Activated B cell treated with CpG ODN at 0.5 μM for 24 hours (primary cell): Measurements from ENCODE around the gene PPCS. TPM values are rescaled to one million over a fixed set of nuclear protein-coding genes. Genes with fewer than 3 reads are reported as not detected.

Experiments
- ATAC-seq: fragments of 200-7000 bp; cut with Tn5 transposase; one replicate; pipeline ENCODE4 v1.10.0; 2021; ENCODE audit warnings: low read depth, mild to moderate bottlenecking, moderate library complexity
- CTCF ChIA-PET: fragments of 350-600 bp; sonication (Branson Sonifier 250); formaldehyde crosslinking; loops from one replicate; lab custom pipeline; 2021; ENCODE audit warnings: antibody characterized with exemption; lab: Charles Lee
- POLR2A ChIA-PET: fragments of 350-600 bp; sonication (Branson Sonifier 250); formaldehyde crosslinking; loops from one replicate; lab custom pipeline; 2021; ENCODE audit warnings: antibody characterized with exemption; lab: Charles Lee
- DNase-seq: peaks from one replicate; pipeline ENCODE4 v3.0.0; 2022
- H3K27ac Mint-ChIP-seq: one replicate; pipeline ENCODE4 v1.8.0; 2020; ENCODE audit warnings: mixed read lengths
- H3K27me3 Mint-ChIP-seq: one replicate; pipeline ENCODE4 v1.8.0; 2021; ENCODE audit warnings: mixed read lengths
- H3K36me3 Mint-ChIP-seq: one replicate; pipeline ENCODE4 v1.8.0; 2021; ENCODE audit warnings: low read depth, mixed read lengths
- H3K4me1 Mint-ChIP-seq: one replicate; pipeline ENCODE4 v1.8.0; 2021; ENCODE audit warnings: mixed read lengths
- H3K4me3 Mint-ChIP-seq: one replicate; pipeline ENCODE4 v1.8.0; 2020; ENCODE audit warnings: mild to moderate bottlenecking, mixed read lengths
- H3K9me3 Mint-ChIP-seq: one replicate; pipeline ENCODE4 v1.8.0; 2020; ENCODE audit warnings: mixed read lengths
- CTCF ChIP-seq: fragments of 200-600 bp; IDR thresholded peaks from one replicate; pipeline ENCODE4 v1.8.0; 2022; ENCODE audit warnings: antibody characterized with exemption, mild to moderate bottlenecking
- intact Hi-C: fragments of 100-400 bp; cut with micrococcal nuclease; formaldehyde crosslinking; loops from one replicate; pipeline ENCODE4 v1.15.1; 2024
- total RNA-seq: library from RNA; stranded (reverse); gene quantifications from 2 replicates; pipeline ENCODE4 v1.2.3, GENCODE V29; 2022

The PPCS gene
- total RNA-seq, 1 donor from 2014 or later, result 63.1 TPM

GRCh38 chr1:42431514-42431913, 24.8 kb upstream of the PPCS start:
- H3K36me3 Mint-ChIP-seq, result no peaks in the 10 kb centered on the region
- no peak for TF ChIP-seq CTCF
- intact Hi-C loops, result no loop called here
- no peaks in the 10 kb centered on the region for H3K27me3 Mint-ChIP-seq
- no peak overlapping the region for H3K27ac Mint-ChIP-seq
- POLR2A ChIA-PET, result no interaction called here
- DNase-seq (no peak), ATAC-seq (no peak)
- H3K4me1 Mint-ChIP-seq, result no peaks in the 10 kb centered on the region
- CTCF ChIA-PET, result no interaction called here
- H3K9me3 Mint-ChIP-seq, result no peaks in the 10 kb centered on the region
- no peak overlapping the region for H3K4me3 Mint-ChIP-seq

GRCh38 chr1:42432714-42433113, 23.6 kb upstream of the PPCS start:
- DNase-seq, result no peak
- H3K27me3 Mint-ChIP-seq, result no peaks in the 10 kb centered on the region
- ChIA-PET POLR2A (no interaction called here), CTCF (no interaction called here)
- no peak overlapping the region for H3K4me3 Mint-ChIP-seq
- H3K27ac Mint-ChIP-seq, result no peak overlapping the region
- H3K36me3 Mint-ChIP-seq, result no peaks in the 10 kb centered on the region
- no peak for ATAC-seq
- H3K9me3 Mint-ChIP-seq, result no peaks in the 10 kb centered on the region
- intact Hi-C loops, result no loop called here
- TF ChIP-seq CTCF, result no peak
- H3K4me1 Mint-ChIP-seq, result no peaks in the 10 kb centered on the region

- no peaks in the 10 kb centered on the region for H3K36me3 Mint-ChIP-seq
- POLR2A ChIA-PET, result no interaction called here
- no peaks in the 10 kb centered on the region for H3K4me1 Mint-ChIP-seq
- no peak overlapping the region for H3K27ac Mint-ChIP-seq
- H3K4me3 Mint-ChIP-seq, result no peak overlapping the region
- intact Hi-C loops, result no loop called here
- no peaks in the 10 kb centered on the region for H3K27me3 Mint-ChIP-seq
- ATAC-seq, result no peak
- CTCF ChIA-PET, result no interaction called here
- TF ChIP-seq CTCF, result no peak
- H3K9me3 Mint-ChIP-seq, result no peaks in the 10 kb centered on the region
- no peak for DNase-seq
Observed at GRCh38 chr1:42433369-42433768, 23.0 kb upstream of the PPCS start.

GRCh38 chr1:42434340-42434739, 22.0 kb upstream of the PPCS start:
- ChIA-PET CTCF (no interaction called here), POLR2A (no interaction called here)
- Mint-ChIP-seq H3K27ac (no peak overlapping the region), H3K27me3 (no peaks in the 10 kb centered on the region), H3K4me3 (no peak overlapping the region), H3K9me3 (no peaks in the 10 kb centered on the region), H3K36me3 (no peaks in the 10 kb centered on the region), H3K4me1 (no peaks in the 10 kb centered on the region)
- ATAC-seq (no peak), DNase-seq (no peak)
- intact Hi-C loops, result no loop called here
- no peak for TF ChIP-seq CTCF

GRCh38 chr1:42439940-42440339, 16.4 kb upstream of the PPCS start:
- Mint-ChIP-seq H3K9me3 (no peaks in the 10 kb centered on the region), H3K27me3 (no peaks in the 10 kb centered on the region), H3K27ac (no peak overlapping the region), H3K36me3 (no peaks in the 10 kb centered on the region), H3K4me3 (no peak overlapping the region), H3K4me1 (no peaks in the 10 kb centered on the region)
- ChIA-PET POLR2A (no interaction called here), CTCF (no interaction called here)
- ATAC-seq (no peak), DNase-seq (no peak)
- no peak for TF ChIP-seq CTCF
- intact Hi-C loops, result no loop called here
